HCT116 (cell line): ENCODE results near the gene CCDC187. TPM values are rescaled to one million over a fixed set of nuclear protein-coding genes. Genes with fewer than 3 reads are reported as not detected.

ENCODE experiments used
- ATAC-seq: fragments of 200-7000 bp; cut with Tn5 transposase; 2 replicates; pipeline ENCODE4 v1.9.1; 2020; ENCODE audit warnings: mild to moderate bottlenecking, moderate library complexity
- BruUV-seq: library from RNA; stranded (reverse); fragments of 400-500 nt; replicated peaks from 2 replicates; lab custom pipeline; 2021; lab: Mats Ljungman, UMichigan
- CTCF ChIA-PET: fragments of 300-600 bp; sonication (Branson Sonifier 250); formaldehyde crosslinking; loops from one replicate; lab custom pipeline; 2021; ENCODE audit warnings: antibody characterized with exemption; lab: Charles Lee
- POLR2A ChIA-PET: fragments of 300-600, 350-600 bp; sonication (Branson Sonifier 250); formaldehyde crosslinking; loops from one replicate; lab custom pipeline; 2021; ENCODE audit warnings: antibody characterized with exemption; lab: Charles Lee
- RAD21 ChIA-PET, 2 experiments: fragments of 300-600 bp; sonication (Branson Sonifier 250); formaldehyde crosslinking; loops; one replicate each; lab custom pipeline; 2023; ENCODE audit warnings: low total read pairs in 2 of 2; ENCODE audit not compliant: uncharacterized antibody in 2 of 2, unreplicated experiment in 2 of 2, low non-redundant PET in 1 of 2; lab: Charles Lee
- DNase-seq: peaks from one replicate; pipeline ENCODE4 v3.0.0-alpha.2; 2010; ENCODE audit warnings: low read depth, low spot score
- H2AFZ ChIP-seq: fragments of 200-600 bp; shearing (Covaris generic), sonication (generic); 2 replicates; pipeline ENCODE4 v1.6.1; 2017; ENCODE audit warnings: low read depth, mixed run types, mixed read lengths, antibody characterized with exemption, low read length; ENCODE audit not compliant: poor library complexity, severe bottlenecking
- H3K27ac ChIP-seq: 2 replicates; pipeline ENCODE4 v1.5.1; 2012; ENCODE audit warnings: low read depth, low read length
- H3K27me3 ChIP-seq: fragments of 200-600 bp; sonication (generic); 2 replicates; pipeline ENCODE4 v1.6.1; 2016; ENCODE audit warnings: mixed run types, low read length, mixed read lengths; ENCODE audit not compliant: insufficient read depth
- H3K36me3 ChIP-seq, 2 experiments: fragments of 200-500 bp in 1 of 2; fragments of 200-600 bp in 1 of 2; sonication (Bioruptor generic) in 1 of 2; sonication (generic) in 1 of 2; 2 replicates each; pipeline versions ENCODE4 v1.5.1 to v1.6.1; 2014 to 2016; ENCODE audit warnings: low read length in 2 of 2, inconsistent platforms in 1 of 2, mixed read lengths in 1 of 2, mixed run types in 1 of 2; ENCODE audit not compliant: insufficient read depth in 2 of 2, control insufficient read depth in 1 of 2
- H3K4me1 ChIP-seq, 2 experiments: fragments of 200-600 bp in 1 of 2; sonication (generic) in 1 of 2; 2 replicates each; pipeline versions ENCODE4 v1.5.1 to v1.6.1; 2012 to 2017; ENCODE audit warnings: low read length in 2 of 2, inconsistent platforms in 1 of 2, mild to moderate bottlenecking in 1 of 2, mixed read lengths in 1 of 2, mixed run types in 1 of 2, moderate library complexity in 1 of 2; ENCODE audit not compliant: insufficient read depth in 2 of 2, control insufficient read depth in 1 of 2
- H3K4me2 ChIP-seq: fragments of 200-600 bp; sonication (generic); 2 replicates; pipeline ENCODE4 v1.6.1; 2017; ENCODE audit warnings: mixed run types, low read length, mixed read lengths
- H3K4me3 ChIP-seq, 2 experiments: fragments of 200-600 bp in 1 of 2; sonication (generic) in 1 of 2; replicated peaks in 1 of 2; 2 replicates each; pipeline ENCODE4 v1.5.1; 2011 to 2016; ENCODE audit warnings: low read length in 2 of 2, control low read depth in 1 of 2, low read depth in 1 of 2, mild to moderate bottlenecking in 1 of 2, mixed read lengths in 1 of 2, mixed run types in 1 of 2
- H3K79me2 ChIP-seq: fragments of 200-600 bp; sonication (generic); 2 replicates; pipeline ENCODE4 v1.6.1; 2017; ENCODE audit warnings: mild to moderate bottlenecking, mixed run types, low read length, moderate library complexity, mixed read lengths; ENCODE audit not compliant: insufficient read depth
- H3K9ac ChIP-seq: fragments of 200-600 bp; sonication (generic); 2 replicates; pipeline ENCODE4 v1.6.1; 2016; ENCODE audit warnings: low read length, mixed read lengths
- H3K9me2 ChIP-seq: fragments of 200-600 bp; sonication (generic), shearing (Covaris generic); 2 replicates; pipeline ENCODE4 v1.6.1; 2017; ENCODE audit warnings: mixed run types, mild to moderate bottlenecking, moderate library complexity; ENCODE audit not compliant: insufficient read depth
- H3K9me3 ChIP-seq, 2 experiments: fragments of 200-500 bp in 1 of 2; fragments of 200-600 bp in 1 of 2; sonication (Bioruptor generic) in 1 of 2; sonication (generic) in 1 of 2; 2 replicates each; pipeline ENCODE4 v1.6.1; 2014 to 2017; ENCODE audit warnings: low read length in 2 of 2, mixed read lengths in 2 of 2, inconsistent platforms in 1 of 2, low read depth in 1 of 2, mild to moderate bottlenecking in 1 of 2, mixed run types in 1 of 2, moderate library complexity in 1 of 2; ENCODE audit not compliant: control insufficient read depth in 1 of 2, insufficient read depth in 1 of 2
- H4K20me1 ChIP-seq: fragments of 200-600 bp; sonication (generic), shearing (Covaris generic); 2 replicates; pipeline ENCODE4 v1.6.1; 2017; ENCODE audit warnings: mixed run types, mild to moderate bottlenecking, moderate library complexity; ENCODE audit not compliant: insufficient read depth
- CBX3 ChIP-seq: IDR thresholded peaks from 2 replicates; pipeline ENCODE4 v1.6.1; 2012; ENCODE audit warnings: low read depth
- CEBPB ChIP-seq: IDR thresholded peaks from 2 replicates; pipeline ENCODE4 v1.6.1; 2012; ENCODE audit warnings: low read depth
- ELF1 ChIP-seq: IDR thresholded peaks from 2 replicates; pipeline ENCODE4 v1.6.1; 2012; ENCODE audit warnings: low read depth, borderline replicate concordance
- EZH2 ChIP-seq: fragments of 200-600 bp; sonication (generic); IDR thresholded peaks from 2 replicates; pipeline ENCODE4 v1.6.1; 2017; ENCODE audit warnings: antibody characterized with exemption, mixed run types
- FOSL1 ChIP-seq: IDR thresholded peaks from 2 replicates; pipeline ENCODE4 v1.6.1; 2012; ENCODE audit warnings: low read depth
- JUND ChIP-seq: IDR thresholded peaks from 2 replicates; pipeline ENCODE4 v1.6.1; 2012
- RAD21 ChIP-seq: IDR thresholded peaks from 2 replicates; pipeline ENCODE4 v1.6.1; 2012; ENCODE audit warnings: low read depth, mild to moderate bottlenecking
- SRF ChIP-seq: IDR thresholded peaks from 2 replicates; pipeline ENCODE4 v1.6.1; 2012; ENCODE audit warnings: low read depth
- YY1 ChIP-seq: IDR thresholded peaks from 2 replicates; pipeline ENCODE4 v1.6.1; 2011; ENCODE audit warnings: low read length, low read depth, moderate library complexity, mild to moderate bottlenecking; ENCODE audit not compliant: insufficient replicate concordance; ENCODE audit errors: extremely low read depth
- ZBTB33 ChIP-seq: IDR thresholded peaks from 2 replicates; pipeline ENCODE4 v1.6.1; 2011; ENCODE audit warnings: mild to moderate bottlenecking, low read length, moderate library complexity; ENCODE audit not compliant: insufficient replicate concordance; ENCODE audit errors: extremely low read depth
- ZNF274 ChIP-seq: fragments of 200-500 bp; sonication (Bioruptor generic); IDR thresholded peaks from 2 replicates; pipeline ENCODE4 v1.6.1; 2014; ENCODE audit warnings: mild to moderate bottlenecking, low read depth, low read length, inconsistent platforms
- intact Hi-C: fragments of 100-400 bp; cut with micrococcal nuclease; formaldehyde crosslinking; loops from 2 replicates; pipeline ENCODE4 v1.10.0; 2022
- total RNA-seq: library from RNA; stranded (reverse); gene quantifications from one replicate; pipeline ENCODE4 v1.2.1, GENCODE V29; 2021; ENCODE audit not compliant: unreplicated experiment
- TF ChIP-seq, protein P1 (sequence below), 3 experiments: fragments of 200-600 bp in 1 of 3; sonication (generic) in 1 of 3; IDR thresholded peaks in 2 of 3; conservative IDR thresholded peaks in 1 of 3; 2 replicates each; pipeline ENCODE4 v1.5.1; 2012 to 2017; ENCODE audit warnings: low read depth in 2 of 3, low read length in 2 of 3, antibody characterized with exemption in 1 of 3, borderline replicate concordance in 1 of 3, control low read depth in 1 of 3, mild to moderate bottlenecking in 1 of 3, mixed read lengths in 1 of 3, mixed run types in 1 of 3, moderate library complexity in 1 of 3; ENCODE audit not compliant: insufficient read depth in 1 of 3

CCDC187 gene
- total RNA-seq, 1 experiment from 2014 or later = 4.6 TPM

GRCh38 chr9:136241542-136241941, 62.4 kb downstream of the CCDC187 start (continued):
- no peak for TF ChIP-seq FOSL1
- TF ChIP-seq JUND = no peak
- TF ChIP-seq ELF1 = no peak
- no peak for TF ChIP-seq RAD21
- no peak for TF ChIP-seq CBX3
- TF ChIP-seq ZNF274 = no peak

DNA sequence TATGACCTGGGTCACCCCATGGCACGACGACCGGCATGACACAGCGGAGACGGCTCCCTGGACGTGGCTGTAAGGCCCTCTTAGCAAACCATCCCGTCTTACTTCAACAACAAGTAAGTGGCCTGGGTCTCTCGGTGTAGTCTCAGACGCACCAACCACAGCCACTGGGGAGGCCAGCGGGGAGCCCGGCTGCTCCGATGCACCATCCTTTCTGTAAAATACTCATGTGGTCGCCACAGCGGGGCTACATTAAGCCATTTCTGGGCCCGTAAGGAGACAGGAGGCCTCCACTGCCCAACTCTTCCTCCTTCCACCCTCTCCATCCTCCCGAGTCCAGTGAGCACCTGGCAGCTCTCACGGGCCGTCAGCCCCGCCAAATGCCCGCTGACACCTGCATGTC, 63.0 kb downstream of the CCDC187 start:
- ATAC-seq = no peak
- TF ChIP-seq RAD21 (no peak), CBX3 (no peak), YY1 (no peak), EZH2 (no peak), SRF (no peak), FOSL1 (no peak), CEBPB (no peak), ZBTB33 (no peak)
- TF ChIP-seq, protein P1, sequence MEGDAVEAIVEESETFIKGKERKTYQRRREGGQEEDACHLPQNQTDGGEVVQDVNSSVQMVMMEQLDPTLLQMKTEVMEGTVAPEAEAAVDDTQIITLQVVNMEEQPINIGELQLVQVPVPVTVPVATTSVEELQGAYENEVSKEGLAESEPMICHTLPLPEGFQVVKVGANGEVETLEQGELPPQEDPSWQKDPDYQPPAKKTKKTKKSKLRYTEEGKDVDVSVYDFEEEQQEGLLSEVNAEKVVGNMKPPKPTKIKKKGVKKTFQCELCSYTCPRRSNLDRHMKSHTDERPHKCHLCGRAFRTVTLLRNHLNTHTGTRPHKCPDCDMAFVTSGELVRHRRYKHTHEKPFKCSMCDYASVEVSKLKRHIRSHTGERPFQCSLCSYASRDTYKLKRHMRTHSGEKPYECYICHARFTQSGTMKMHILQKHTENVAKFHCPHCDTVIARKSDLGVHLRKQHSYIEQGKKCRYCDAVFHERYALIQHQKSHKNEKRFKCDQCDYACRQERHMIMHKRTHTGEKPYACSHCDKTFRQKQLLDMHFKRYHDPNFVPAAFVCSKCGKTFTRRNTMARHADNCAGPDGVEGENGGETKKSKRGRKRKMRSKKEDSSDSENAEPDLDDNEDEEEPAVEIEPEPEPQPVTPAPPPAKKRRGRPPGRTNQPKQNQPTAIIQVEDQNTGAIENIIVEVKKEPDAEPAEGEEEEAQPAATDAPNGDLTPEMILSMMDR (IDR thresholded peaks at IDR 0.05 in 2 of 3, conservative IDR thresholded peaks at IDR 0.05 in 1 of 3; ENCODE audit: borderline replicate concordance in 1 of 3, insufficient read depth in 1 of 3, low read depth in 2 of 3, low read length in 2 of 3) = no peak
- Histone ChIP-seq H3K27me3 (no peaks in the 10 kb centered on the region), H3K79me2 (peaks cover 86% of the 10 kb centered on the region), H3K4me3 (no peak overlapping the region), H3K9ac (no peak overlapping the region), H3K27ac (no peak overlapping the region), H4K20me1 (peaks cover 7% of the 10 kb centered on the region; the same call in 1 of the 2 replicates), H2AFZ (no peak overlapping the region), H3K4me2 (no peak overlapping the region), H3K9me3 (no peaks in the 10 kb centered on the region), H3K9me2 (no peaks in the 10 kb centered on the region), H3K36me3 (peaks cover 0 to 15% of the 10 kb centered on the region in 2 experiments; a peak in 1 of 4 replicates), H3K4me1 (peaks cover 11 to 18% of the 10 kb centered on the region in 2 experiments)
- CTCF ChIA-PET = no interaction called here
- POLR2A ChIA-PET = interaction anchor here (1.4 kb wide), 1 partner anchor 26 kb away, joined by 3 read pairs; no protein-coding TSS in a partner anchor
- BruUV-seq = no TSS peak
- RAD21 ChIA-PET = no interaction called here
- intact Hi-C loops = no loop called here
- DNase-seq = no peak
